Measurements from ENCODE around the gene SNX1. TPM values are rescaled to one million over a fixed set of nuclear protein-coding genes. Genes with fewer than 3 reads are reported as not detected.
A peak's percentile ranks its signal among the peaks of the same experiment; 100 is the strongest.

The SNX1 gene
- total RNA-seq, 1 experiment from 2014 or later: 24.3 TPM

GRCh38 chr15:64163659-64164362, 68.0 kb downstream of the SNX1 start:
- Histone ChIP-seq H3K4me3 (ENCODE audit: low read length) (peak overlapping the region; percentile 64), H3K4me2 (ENCODE audit: low read length) (peak overlapping the region; percentile 92), H3K9me2 (replicated peaks; ENCODE audit: low read length) (no peaks in the 10 kb centered on the region), H3K27ac (ENCODE audit: low read length) (peak overlapping the region; percentile 56), H3K4me1 (ENCODE audit: insufficient read depth, low read length) (peaks cover 11% of the 10 kb centered on the region), H2AFZ (ENCODE audit: low read length) (peak overlapping the region; percentile 94), H3F3A (ENCODE audit: low read length, unreplicated experiment) (peaks cover 6% of the 10 kb centered on the region), H3K36me3 (ENCODE audit: low read depth, low read length) (peaks cover 6% of the 10 kb centered on the region), H4K20me1 (ENCODE audit: low read length) (0 out of 2 replicates have a peak, but pooled peaks cover 10% of the 10 kb centered on the region), H3K9ac (ENCODE audit: low read length) (peak overlapping the region; percentile 70), H3K79me2 (ENCODE audit: low read length) (peaks cover 34% of the 10 kb centered on the region), H3K27me3 (ENCODE audit: low read length) (no peaks in the 10 kb centered on the region), H3K9me3 (ENCODE audit: low read length) (no peaks in the 10 kb centered on the region)
- DNase-seq (no peak), ATAC-seq (peak; percentile 8; the same call in 1 of the 2 replicates)
- BruUV-seq (replicated peaks): TSS peak; percentile 91
- TF ChIP-seq EZH2phosphoT487 (IDR thresholded peaks at IDR 0.05; ENCODE audit: borderline replicate concordance, low read length) (no peak), EZH2 (IDR thresholded peaks at IDR 0.05; ENCODE audit: low read length, unreplicated experiment) (no peak)
- intact Hi-C loops (cut with micrococcal nuclease): loop anchor here (1.0 kb wide), 1 partner anchor 192 kb away; the partner anchor contains the start of gene CSNK1G1
- ChIA-PET CTCF (interaction anchor here (0.6 to 1.0 kb wide), 3 partner anchors 14 to 536 kb away, joined by 3 to 4 read pairs (median 4); no protein-coding TSS in a partner anchor), POLR2A (ENCODE audit: unreplicated experiment) (interaction anchor here (0.6 to 0.7 kb wide), 2 partner anchors 30 to 341 kb away, joined by 5 to 16 read pairs; no protein-coding TSS in a partner anchor)

- no peak overlapping the region for H3K9ac ChIP-seq (ENCODE audit: low read length)
- peaks cover 31% of the 10 kb centered on the region for H3K79me2 ChIP-seq (ENCODE audit: low read length)
- no peak overlapping the region for H3K4me3 ChIP-seq (ENCODE audit: low read length)
- H3K27me3 ChIP-seq (ENCODE audit: low read length): no peaks in the 10 kb centered on the region
- no peak for ATAC-seq
- intact Hi-C loops (cut with micrococcal nuclease): no loop called here
- peaks cover 11% of the 10 kb centered on the region for H3K4me1 ChIP-seq (ENCODE audit: insufficient read depth, low read length)
- no peaks in the 10 kb centered on the region for H3K9me3 ChIP-seq (ENCODE audit: low read length)
- TF ChIP-seq, protein P1, sequence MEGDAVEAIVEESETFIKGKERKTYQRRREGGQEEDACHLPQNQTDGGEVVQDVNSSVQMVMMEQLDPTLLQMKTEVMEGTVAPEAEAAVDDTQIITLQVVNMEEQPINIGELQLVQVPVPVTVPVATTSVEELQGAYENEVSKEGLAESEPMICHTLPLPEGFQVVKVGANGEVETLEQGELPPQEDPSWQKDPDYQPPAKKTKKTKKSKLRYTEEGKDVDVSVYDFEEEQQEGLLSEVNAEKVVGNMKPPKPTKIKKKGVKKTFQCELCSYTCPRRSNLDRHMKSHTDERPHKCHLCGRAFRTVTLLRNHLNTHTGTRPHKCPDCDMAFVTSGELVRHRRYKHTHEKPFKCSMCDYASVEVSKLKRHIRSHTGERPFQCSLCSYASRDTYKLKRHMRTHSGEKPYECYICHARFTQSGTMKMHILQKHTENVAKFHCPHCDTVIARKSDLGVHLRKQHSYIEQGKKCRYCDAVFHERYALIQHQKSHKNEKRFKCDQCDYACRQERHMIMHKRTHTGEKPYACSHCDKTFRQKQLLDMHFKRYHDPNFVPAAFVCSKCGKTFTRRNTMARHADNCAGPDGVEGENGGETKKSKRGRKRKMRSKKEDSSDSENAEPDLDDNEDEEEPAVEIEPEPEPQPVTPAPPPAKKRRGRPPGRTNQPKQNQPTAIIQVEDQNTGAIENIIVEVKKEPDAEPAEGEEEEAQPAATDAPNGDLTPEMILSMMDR (conservative IDR thresholded peaks at IDR 0.05; ENCODE audit: low read depth, low read length): no peak
- TF ChIP-seq EZH2 (IDR thresholded peaks at IDR 0.05; ENCODE audit: low read length, unreplicated experiment): no peak
- TF ChIP-seq EZH2phosphoT487 (IDR thresholded peaks at IDR 0.05; ENCODE audit: borderline replicate concordance, low read length): no peak
- no peak overlapping the region for H3K4me2 ChIP-seq (ENCODE audit: low read length)
- ChIA-PET CTCF (no interaction called here), POLR2A (ENCODE audit: unreplicated experiment) (interaction anchor here (0.7 kb wide), 1 partner anchor 341 kb away, joined by 16 read pairs; no protein-coding TSS in a partner anchor)
- H2AFZ ChIP-seq (ENCODE audit: low read length): no peak overlapping the region
- H3F3A ChIP-seq (ENCODE audit: low read length, unreplicated experiment): peaks cover 6% of the 10 kb centered on the region
- BruUV-seq (replicated peaks): no TSS peak
- H3K36me3 ChIP-seq (ENCODE audit: low read depth, low read length): peaks cover 6% of the 10 kb centered on the region
- DNase-seq: no peak
- 0 out of 2 replicates have a peak, but pooled peaks cover 8% of the 10 kb centered on the region for H4K20me1 ChIP-seq (ENCODE audit: low read length)
- H3K9me2 ChIP-seq (replicated peaks; ENCODE audit: low read length): no peaks in the 10 kb centered on the region
- H3K27ac ChIP-seq (ENCODE audit: low read length): no peak overlapping the region
Measured at GRCh38 chr15:64164436-64164835, 68.7 kb downstream of the SNX1 start.

DNA sequence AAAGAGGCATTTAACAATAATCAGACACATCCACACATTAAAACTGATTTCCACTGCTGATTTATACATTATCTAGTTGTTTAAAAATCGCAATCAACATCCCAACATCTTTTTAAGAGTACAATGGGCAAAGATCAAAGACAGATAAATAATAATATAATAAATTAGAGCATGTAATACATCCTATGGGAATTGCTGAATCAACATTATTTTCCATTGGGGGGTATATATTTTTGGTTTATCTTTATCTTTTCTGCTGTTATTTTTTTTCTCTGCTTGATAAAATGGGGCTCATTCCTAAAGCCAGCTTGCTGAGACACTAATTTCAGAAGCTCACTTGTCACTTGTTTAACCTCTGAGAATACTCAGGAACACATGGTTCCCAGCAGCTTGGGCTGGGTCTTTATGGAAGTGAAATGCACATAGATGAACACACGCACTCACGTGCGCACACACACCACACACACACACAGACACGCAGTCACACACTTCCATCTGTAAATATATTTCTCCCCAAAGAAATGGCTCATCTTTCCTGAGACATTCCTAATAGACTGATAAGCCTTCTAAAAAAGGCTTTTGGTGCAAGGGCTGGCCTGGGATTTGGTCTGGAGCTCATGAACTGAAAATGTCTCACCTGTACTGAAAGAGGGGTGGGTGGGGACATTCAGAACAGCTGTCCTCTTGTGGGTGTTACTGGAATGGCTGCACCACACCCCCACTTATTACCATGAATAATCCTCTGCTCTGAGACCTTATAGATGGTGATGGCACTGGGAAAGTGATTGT, 70.5 kb downstream of the SNX1 start:
- ATAC-seq (no peak), DNase-seq (no peak)
- H2AFZ ChIP-seq (ENCODE audit: low read length): no peak overlapping the region
- TF ChIP-seq EZH2phosphoT487 (IDR thresholded peaks at IDR 0.05; ENCODE audit: borderline replicate concordance, low read length) (no peak), EZH2 (IDR thresholded peaks at IDR 0.05; ENCODE audit: low read length, unreplicated experiment) (no peak)
- TF ChIP-seq, protein P1 (conservative IDR thresholded peaks at IDR 0.05; ENCODE audit: low read depth, low read length): no peak
- H4K20me1 ChIP-seq (ENCODE audit: low read length): 0 out of 2 replicates have a peak, but pooled peaks cover 3% of the 10 kb centered on the region
- no TSS peak for BruUV-seq (replicated peaks)
- H3K9me2 ChIP-seq (replicated peaks; ENCODE audit: low read length): no peaks in the 10 kb centered on the region
- H3K79me2 ChIP-seq (ENCODE audit: low read length): peaks cover 15% of the 10 kb centered on the region
- ChIA-PET POLR2A (ENCODE audit: unreplicated experiment) (no interaction called here), CTCF (no interaction called here)
- H3K9ac ChIP-seq (ENCODE audit: low read length): no peak overlapping the region
- H3K4me2 ChIP-seq (ENCODE audit: low read length): no peak overlapping the region
- peaks cover 6% of the 10 kb centered on the region for H3F3A ChIP-seq (ENCODE audit: low read length, unreplicated experiment)
- intact Hi-C loops (cut with micrococcal nuclease): no loop called here
- H3K9me3 ChIP-seq (ENCODE audit: low read length): no peaks in the 10 kb centered on the region
- no peak overlapping the region for H3K27ac ChIP-seq (ENCODE audit: low read length)
- H3K4me1 ChIP-seq (ENCODE audit: insufficient read depth, low read length): peaks cover 11% of the 10 kb centered on the region
- no peaks in the 10 kb centered on the region for H3K27me3 ChIP-seq (ENCODE audit: low read length)
- no peak overlapping the region for H3K4me3 ChIP-seq (ENCODE audit: low read length)
- H3K36me3 ChIP-seq (ENCODE audit: low read depth, low read length): no peaks in the 10 kb centered on the region
